PC-9 (cell line): ENCODE results near the gene NAA25. TPM values are rescaled to one million over a fixed set of nuclear protein-coding genes. Genes with fewer than 3 reads are reported as not detected.

Experiments
- BruUV-seq: library from RNA; stranded (reverse); fragments of 400-500 nt; replicated peaks from 2 replicates; lab custom pipeline; 2021; lab: Mats Ljungman, UMichigan
- CTCF ChIA-PET: fragments of 300-600 bp; sonication (Branson Sonifier 250); formaldehyde crosslinking; loops from one replicate; lab custom pipeline; 2022; ENCODE audit warnings: antibody characterized with exemption; lab: Charles Lee
- POLR2A ChIA-PET: fragments of 300-600 bp; sonication (Branson Sonifier 250); formaldehyde crosslinking; loops from one replicate; lab custom pipeline; 2022; ENCODE audit warnings: antibody characterized with exemption; ENCODE audit not compliant: unreplicated experiment; lab: Charles Lee
- DNase-seq, 2 experiments: peaks; one replicate each; pipeline versions ENCODE4 v3.0.0 to v3.0.0-alpha.2; 2015 to 2022; ENCODE audit warnings: mixed read lengths in 1 of 2
- H2AFZ ChIP-seq: fragments of 200-600 bp; sonication (generic); 2 replicates; pipeline ENCODE4 v1.8.1; 2017; ENCODE audit warnings: antibody characterized with exemption
- H3F3A ChIP-seq: fragments of 200-600 bp; sonication (generic); 2 replicates; pipeline ENCODE4 v1.8.1; 2017; ENCODE audit warnings: antibody characterized with exemption, mild to moderate bottlenecking, low read depth; ENCODE audit not compliant: insufficient read depth
- H3K27ac ChIP-seq: fragments of 200-600 bp; sonication (generic); 2 replicates; pipeline ENCODE4 v1.6.1; 2016; ENCODE audit warnings: mixed run types
- H3K27me3 ChIP-seq: fragments of 200-600 bp; sonication (generic); 2 replicates; pipeline ENCODE4 v1.6.1; 2016; ENCODE audit warnings: low read depth, mixed run types; ENCODE audit not compliant: insufficient read depth
- H3K36me3 ChIP-seq: fragments of 200-600 bp; sonication (generic); 2 replicates; pipeline ENCODE4 v1.6.1; 2016; ENCODE audit warnings: low read depth, mixed run types
- H3K4me1 ChIP-seq: fragments of 200-600 bp; sonication (generic); replicated peaks from 2 replicates; pipeline ENCODE4 v1.6.1; 2016; ENCODE audit warnings: mixed run types; ENCODE audit not compliant: insufficient read depth
- H3K4me2 ChIP-seq: fragments of 200-600 bp; sonication (generic); 2 replicates; pipeline ENCODE4 v1.6.1; 2017; ENCODE audit warnings: mixed run types
- H3K4me3 ChIP-seq: fragments of 200-600 bp; sonication (generic); 2 replicates; pipeline ENCODE4 v1.6.1; 2016; ENCODE audit warnings: mixed run types
- H3K79me2 ChIP-seq: fragments of 200-600 bp; sonication (generic); 2 replicates; pipeline ENCODE4 v1.6.1; 2017; ENCODE audit warnings: low read depth, mixed run types
- H3K9me2 ChIP-seq: fragments of 200-600 bp; sonication (generic); 2 replicates; pipeline ENCODE4 v1.8.1; 2017; ENCODE audit warnings: mild to moderate bottlenecking; ENCODE audit not compliant: insufficient read depth
- H3K9me3 ChIP-seq: fragments of 200-600 bp; sonication (generic); 2 replicates; pipeline ENCODE4 v1.8.1; 2016; ENCODE audit warnings: low read depth; ENCODE audit not compliant: insufficient read depth
- H4K20me1 ChIP-seq: fragments of 200-600 bp; sonication (generic); 2 replicates; pipeline ENCODE4 v1.8.1; 2017; ENCODE audit not compliant: insufficient read depth
- EZH2 ChIP-seq: fragments of 200-600 bp; sonication (generic); IDR thresholded peaks from 2 replicates; pipeline ENCODE4 v1.8.0; 2017; ENCODE audit warnings: antibody characterized with exemption, low read depth
- intact Hi-C: fragments of 100-400 bp; cut with micrococcal nuclease; formaldehyde crosslinking; loops from one replicate; pipeline ENCODE4 v1.10.0; 2022; ENCODE audit not compliant: unreplicated experiment
- total RNA-seq: library from RNA; stranded (reverse); gene quantifications from 2 replicates; pipeline ENCODE4 v1.2.3, GENCODE V29; 2021
- TF ChIP-seq, protein P1 (sequence below): fragments of 200-600 bp; sonication (generic); conservative IDR thresholded peaks from 2 replicates; pipeline ENCODE4 v1.6.1; 2017; ENCODE audit warnings: mixed run types, antibody characterized with exemption, mild to moderate bottlenecking, moderate library complexity

NAA25 gene
- total RNA-seq, 1 experiment from 2014 or later, result 37.0 TPM

GRCh38 chr12:112063273-112063672 lies 45.3 kb downstream of the NAA25 start:
- Histone ChIP-seq H3K36me3 (peaks cover 46% of the 10 kb centered on the region), H3K4me2 (no peak overlapping the region), H3K9me2 (no peaks in the 10 kb centered on the region), H3K9me3 (no peaks in the 10 kb centered on the region), H2AFZ (no peak overlapping the region), H3K27me3 (no peaks in the 10 kb centered on the region), H4K20me1 (peaks cover 24% of the 10 kb centered on the region), H3K79me2 (0 out of 2 replicates have a peak, but pooled peaks cover 5% of the 10 kb centered on the region), H3K4me1 (no peaks in the 10 kb centered on the region), H3K27ac (no peak overlapping the region), H3F3A (peaks cover 31% of the 10 kb centered on the region; the same call in 1 of the 2 replicates), H3K4me3 (no peak overlapping the region)
- ChIA-PET CTCF (no interaction called here), POLR2A (no interaction called here)
- TF ChIP-seq, protein P1, sequence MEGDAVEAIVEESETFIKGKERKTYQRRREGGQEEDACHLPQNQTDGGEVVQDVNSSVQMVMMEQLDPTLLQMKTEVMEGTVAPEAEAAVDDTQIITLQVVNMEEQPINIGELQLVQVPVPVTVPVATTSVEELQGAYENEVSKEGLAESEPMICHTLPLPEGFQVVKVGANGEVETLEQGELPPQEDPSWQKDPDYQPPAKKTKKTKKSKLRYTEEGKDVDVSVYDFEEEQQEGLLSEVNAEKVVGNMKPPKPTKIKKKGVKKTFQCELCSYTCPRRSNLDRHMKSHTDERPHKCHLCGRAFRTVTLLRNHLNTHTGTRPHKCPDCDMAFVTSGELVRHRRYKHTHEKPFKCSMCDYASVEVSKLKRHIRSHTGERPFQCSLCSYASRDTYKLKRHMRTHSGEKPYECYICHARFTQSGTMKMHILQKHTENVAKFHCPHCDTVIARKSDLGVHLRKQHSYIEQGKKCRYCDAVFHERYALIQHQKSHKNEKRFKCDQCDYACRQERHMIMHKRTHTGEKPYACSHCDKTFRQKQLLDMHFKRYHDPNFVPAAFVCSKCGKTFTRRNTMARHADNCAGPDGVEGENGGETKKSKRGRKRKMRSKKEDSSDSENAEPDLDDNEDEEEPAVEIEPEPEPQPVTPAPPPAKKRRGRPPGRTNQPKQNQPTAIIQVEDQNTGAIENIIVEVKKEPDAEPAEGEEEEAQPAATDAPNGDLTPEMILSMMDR, result no peak
- TF ChIP-seq EZH2, result no peak
- no peak for DNase-seq
- intact Hi-C loops, result no loop called here
- no TSS peak for BruUV-seq

DNA sequence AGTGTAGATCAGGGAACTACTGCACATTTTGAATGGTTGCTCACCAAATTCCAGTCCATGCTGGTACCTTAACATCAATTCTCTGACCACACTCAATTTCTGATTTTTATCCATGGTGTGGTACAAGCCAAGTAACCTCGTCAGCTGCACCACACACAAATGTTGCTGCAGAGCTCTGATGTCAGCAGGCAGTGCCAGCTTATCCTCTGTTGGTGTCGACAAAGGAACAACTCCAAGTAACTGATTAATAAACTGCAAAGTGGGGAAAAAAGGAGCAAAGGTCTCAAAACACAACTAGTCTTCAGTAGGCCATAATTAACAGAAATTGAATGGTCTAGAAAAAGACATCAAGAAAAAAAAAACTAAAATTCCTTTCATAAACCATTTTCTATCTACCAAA lies 47.4 kb downstream of the NAA25 start:
- Histone ChIP-seq H3K27ac (no peak overlapping the region), H4K20me1 (peaks cover 9% of the 10 kb centered on the region), H3K79me2 (0 out of 2 replicates have a peak, but pooled peaks cover 5% of the 10 kb centered on the region), H3K27me3 (no peaks in the 10 kb centered on the region), H3K36me3 (peaks cover 38% of the 10 kb centered on the region), H3K4me1 (no peaks in the 10 kb centered on the region), H2AFZ (no peak overlapping the region), H3K4me3 (no peak overlapping the region), H3K9me3 (no peaks in the 10 kb centered on the region), H3F3A (peaks cover 18% of the 10 kb centered on the region; the same call in 1 of the 2 replicates), H3K9me2 (no peaks in the 10 kb centered on the region), H3K4me2 (no peak overlapping the region)
- no peak for DNase-seq
- CTCF ChIA-PET, result no interaction called here
- POLR2A ChIA-PET, result no interaction called here
- BruUV-seq, result no TSS peak
- TF ChIP-seq, protein P1, result no peak
- TF ChIP-seq EZH2, result no peak
- intact Hi-C loops, result no loop called here

- H3K36me3 ChIP-seq, result peaks cover 81% of the 10 kb centered on the region
- H3K27ac ChIP-seq, result no peak overlapping the region
These were observed 59.2 kb downstream of the NAA25 start for GRCh38 chr12:112049351-112049750.

More at GRCh38 chr12:112049351-112049750, 59.2 kb downstream of the NAA25 start:
- Histone ChIP-seq H3K9me3 (no peaks in the 10 kb centered on the region), H3K27me3 (no peaks in the 10 kb centered on the region), H3K4me3 (no peak overlapping the region), H3K79me2 (no peaks in the 10 kb centered on the region; the same call in 1 of the 2 replicates), H4K20me1 (peaks cover 51% of the 10 kb centered on the region), H3F3A (peaks cover 51% of the 10 kb centered on the region), H3K4me2 (no peak overlapping the region), H3K4me1 (no peaks in the 10 kb centered on the region), H3K9me2 (no peaks in the 10 kb centered on the region), H2AFZ (no peak overlapping the region)
- TF ChIP-seq, protein P1, result no peak
- TF ChIP-seq EZH2, result no peak
- DNase-seq, result no peak
- POLR2A ChIA-PET, result no interaction called here
- no TSS peak for BruUV-seq
- intact Hi-C loops, result no loop called here
- CTCF ChIA-PET, result no interaction called here
